NCI-H748 treated with DMSO at 0.1 percent for 48 hours (cell line): ENCODE measurements around the gene SPATA24.
"Not testable (repeated sequence)": the region's sequence is repeated elsewhere in the genome, so short reads cannot be mapped to it uniquely, and the experiment has no call there.

Experiments
- DNase-seq: peaks from one replicate; lab custom pipeline; 2025; lab: John Stamatoyannopoulos, UW

The SPATA24 gene

GRCh38 chr5:139382807-139383206 lies 21.1 kb downstream of the SPATA24 start:
- no peak for DNase-seq

GRCh38 chr5:139381837-139382761 lies 21.8 kb downstream of the SPATA24 start:
- DNase-seq: no peak

GRCh38 chr5:139379626-139380449 lies 24.1 kb downstream of the SPATA24 start:
- no peak for DNase-seq

- DNase-seq: no peak
Measured at GRCh38 chr5:139378941-139379361, 24.9 kb downstream of the SPATA24 start.

GRCh38 chr5:139378101-139378825 lies 25.6 kb downstream of the SPATA24 start:
- no peak for DNase-seq

GRCh38 chr5:139377226-139377625 lies 26.7 kb downstream of the SPATA24 start:
- no peak for DNase-seq

GRCh38 chr5:139376364-139376763 lies 27.5 kb downstream of the SPATA24 start:
- no peak for DNase-seq

- DNase-seq: no peak
Measured at GRCh38 chr5:139374909-139375308, 29.0 kb downstream of the SPATA24 start.

- no peak for DNase-seq
Measured at GRCh38 chr5:139371482-139372435, 32.1 kb downstream of the SPATA24 start.

- no peak for DNase-seq
Measured at GRCh38 chr5:139369181-139369580, 34.7 kb downstream of the SPATA24 start.

GRCh38 chr5:139368613-139369012 lies 35.3 kb downstream of the SPATA24 start:
- no peak for DNase-seq

GRCh38 chr5:139364466-139364865 lies 39.4 kb downstream of the SPATA24 start:
- no peak for DNase-seq

- DNase-seq: no peak
Measured at GRCh38 chr5:139363937-139364336, 40.0 kb downstream of the SPATA24 start.

- no peak for DNase-seq
Measured at GRCh38 chr5:139361835-139362429, 42.0 kb downstream of the SPATA24 start.

GRCh38 chr5:139360384-139360783 lies 43.5 kb downstream of the SPATA24 start:
- no peak for DNase-seq

- DNase-seq: no peak
Measured at GRCh38 chr5:139358064-139358463, 45.8 kb downstream of the SPATA24 start.

- DNase-seq: not testable (repeated sequence)
Measured at GRCh38 chr5:139355900-139356299, 48.0 kb downstream of the SPATA24 start.

- DNase-seq: no peak
Measured at GRCh38 chr5:139354186-139354585, 49.7 kb downstream of the SPATA24 start.

GRCh38 chr5:139347863-139348262 lies 56.0 kb downstream of the SPATA24 start:
- not testable (repeated sequence) for DNase-seq
